Ammon's horn (tissue), 1 donor: Measurements from ENCODE around the gene CYTH3.
A peak's percentile ranks its signal among the peaks of the same experiment; 100 is the strongest.
"Not testable (repeated sequence)": the region's sequence is repeated elsewhere in the genome, so short reads cannot be mapped to it uniquely, and the experiment has no call there.

Source experiments
- DNase-seq: peaks from one replicate; pipeline ENCODE4 v3.0.0-alpha.2; 2016; ENCODE audit warnings: low spot score

CYTH3 gene

GRCh38 chr7:6193709-6194108 lies 78.7 kb downstream of the CYTH3 start:
- DNase-seq: no peak

DNA sequence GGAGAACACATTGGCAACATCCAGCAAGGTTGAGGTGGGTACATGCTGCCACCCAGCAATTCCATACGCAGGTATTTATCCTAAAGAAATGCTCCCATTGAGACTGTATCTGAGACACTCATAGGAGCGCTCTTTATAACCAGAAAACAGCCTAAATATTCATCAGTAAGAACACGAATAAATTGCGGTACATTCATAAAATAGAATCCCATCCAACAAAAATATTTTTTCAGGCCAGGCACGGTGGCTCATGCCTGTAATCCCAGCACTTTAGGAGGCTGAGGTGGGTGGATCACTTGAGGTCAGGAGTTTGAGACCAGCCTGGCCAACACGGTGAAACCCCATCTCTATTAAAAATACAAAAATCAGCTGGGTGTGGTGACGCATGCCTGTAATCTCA lies 81.9 kb downstream of the CYTH3 start:
- DNase-seq: not testable (repeated sequence)

DNA sequence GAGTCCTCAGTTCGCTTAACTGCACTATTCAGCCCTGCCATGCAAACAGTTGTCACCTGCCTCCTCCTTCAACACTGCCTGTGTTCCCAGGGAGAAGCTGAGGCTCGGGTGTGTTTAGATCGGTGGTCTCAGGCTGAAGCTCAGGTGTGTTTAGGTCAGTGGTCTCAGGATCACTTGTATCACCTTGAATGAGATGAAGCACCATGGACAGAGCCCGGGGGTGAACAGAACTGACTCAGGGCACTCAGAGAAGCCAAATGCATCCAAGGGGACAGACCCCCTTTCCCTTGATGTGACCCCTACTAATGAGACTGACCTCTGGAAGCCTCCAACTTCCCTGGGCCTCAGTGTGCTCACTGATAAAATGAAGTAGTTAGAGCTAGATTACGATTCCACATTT lies 84.0 kb downstream of the CYTH3 start:
- no peak for DNase-seq

DNA sequence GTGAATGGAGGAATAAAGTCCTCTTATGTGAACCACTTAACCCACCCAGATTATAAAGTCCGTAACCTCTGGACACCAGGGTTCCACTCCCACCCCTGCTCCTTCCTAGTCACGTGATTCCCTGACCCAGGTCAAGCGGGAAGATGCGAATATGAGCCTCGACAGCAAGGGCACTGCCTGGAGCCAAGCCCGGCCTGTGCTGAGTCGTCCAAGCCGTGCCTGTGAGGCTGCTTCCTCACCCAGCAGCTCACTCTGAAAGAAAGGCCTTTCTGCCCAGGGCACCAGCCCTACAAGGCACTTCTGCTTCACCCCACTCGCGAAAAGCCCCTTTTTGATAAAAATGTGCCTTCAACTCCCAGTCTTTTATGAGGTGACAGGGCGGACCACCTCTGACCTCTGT lies 85.8 kb downstream of the CYTH3 start:
- DNase-seq: no peak

GRCh38 chr7:6182993-6183392 lies 89.4 kb downstream of the CYTH3 start:
- DNase-seq: no peak

DNA sequence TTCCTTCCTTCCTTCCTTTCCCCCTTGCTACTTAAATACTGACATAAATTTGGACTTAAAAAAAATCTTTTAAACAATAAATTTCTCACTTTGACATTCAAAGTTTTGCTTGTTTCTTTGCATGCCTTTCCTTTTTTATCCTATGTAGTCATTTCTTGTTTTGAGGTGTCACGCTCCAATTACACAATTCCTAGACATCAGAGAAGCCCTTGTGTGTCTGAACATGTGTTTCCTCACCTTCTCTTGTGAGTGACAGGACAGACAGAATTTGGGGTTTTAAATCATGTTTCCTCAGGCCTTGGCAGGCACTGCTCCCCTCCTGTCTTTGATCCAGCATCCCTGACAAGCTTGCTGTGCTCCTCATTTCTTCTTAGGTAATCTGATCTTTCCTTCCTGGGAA lies 91.3 kb downstream of the CYTH3 start:
- no peak for DNase-seq

DNA sequence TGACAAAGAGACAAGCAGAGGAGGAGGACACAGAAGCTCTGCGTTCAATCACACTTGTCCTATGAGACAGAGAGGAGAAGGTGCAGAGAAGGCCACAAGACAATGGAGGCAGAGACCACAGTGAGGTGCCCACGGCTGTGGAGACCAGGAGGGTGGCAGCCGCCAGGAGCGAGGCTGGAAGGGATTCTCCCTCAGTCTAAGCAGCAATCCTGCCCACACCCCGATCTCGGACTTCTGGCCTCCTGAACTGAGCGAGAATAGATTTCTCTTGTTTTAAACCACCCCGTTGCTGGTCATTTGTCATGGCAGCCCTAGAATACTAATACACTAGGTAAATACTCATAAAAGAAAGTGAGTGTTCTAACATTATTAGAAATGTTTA lies 92.1 kb downstream of the CYTH3 start:
- DNase-seq: no peak

DNA sequence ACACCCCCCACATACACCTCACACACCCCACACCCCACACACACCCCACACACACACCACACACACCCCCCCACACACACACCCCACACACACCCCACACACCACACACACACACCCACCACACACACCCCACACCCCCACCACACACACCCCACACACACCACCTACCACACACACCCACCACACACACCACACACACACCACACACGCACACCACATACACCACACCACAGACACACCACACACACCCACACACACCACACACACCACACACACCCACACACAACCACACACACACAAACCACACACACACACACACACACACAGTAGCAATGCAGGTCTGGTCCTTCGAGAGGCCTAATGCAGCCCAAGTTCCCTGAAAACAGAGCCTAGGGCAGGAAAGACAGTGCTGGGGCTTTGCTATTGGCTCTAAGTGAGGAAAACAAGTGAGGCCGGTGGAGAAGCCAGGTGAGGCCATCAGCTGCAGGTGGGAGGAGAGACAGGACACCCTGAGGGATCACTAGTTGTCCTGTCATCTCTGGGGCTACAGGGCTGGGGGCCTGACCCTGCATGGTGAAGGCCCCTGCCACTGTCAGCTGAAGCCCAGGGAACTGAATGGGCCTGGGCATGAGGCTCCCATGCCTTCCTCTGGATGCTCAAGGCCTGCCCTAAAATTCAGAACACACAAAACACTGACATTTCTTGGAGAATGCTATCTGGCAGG lies 92.6 kb downstream of the CYTH3 start:
- no peak for DNase-seq

GRCh38 chr7:6178298-6179029 lies 94.0 kb downstream of the CYTH3 start:
- DNase-seq: no peak

DNA sequence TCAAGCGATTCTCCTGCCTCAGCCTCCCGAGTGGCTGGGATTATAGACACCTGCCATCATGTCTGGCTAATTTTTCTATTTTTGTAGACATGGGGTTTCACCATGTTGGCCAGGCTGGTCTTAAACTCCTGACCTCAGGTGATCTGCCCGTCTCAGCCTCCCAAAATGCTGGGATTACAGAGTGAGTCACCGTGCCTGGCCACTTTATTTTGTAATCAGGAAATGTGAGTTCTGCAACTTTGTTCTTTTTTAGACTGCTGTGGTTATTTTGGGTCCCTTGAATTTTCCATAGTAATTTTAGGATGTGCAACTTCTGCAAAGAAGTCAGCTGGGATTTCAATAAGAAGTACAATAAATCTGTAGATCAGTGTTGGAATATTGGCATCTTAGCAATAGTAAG lies 96.8 kb downstream of the CYTH3 start:
- DNase-seq: no peak

GRCh38 chr7:6172910-6173295 lies 99.5 kb downstream of the CYTH3 start:
- peak; percentile 61 for DNase-seq

- no peak for DNase-seq
These were observed 100.1 kb downstream of the CYTH3 start for GRCh38 chr7:6172224-6172909.

DNA sequence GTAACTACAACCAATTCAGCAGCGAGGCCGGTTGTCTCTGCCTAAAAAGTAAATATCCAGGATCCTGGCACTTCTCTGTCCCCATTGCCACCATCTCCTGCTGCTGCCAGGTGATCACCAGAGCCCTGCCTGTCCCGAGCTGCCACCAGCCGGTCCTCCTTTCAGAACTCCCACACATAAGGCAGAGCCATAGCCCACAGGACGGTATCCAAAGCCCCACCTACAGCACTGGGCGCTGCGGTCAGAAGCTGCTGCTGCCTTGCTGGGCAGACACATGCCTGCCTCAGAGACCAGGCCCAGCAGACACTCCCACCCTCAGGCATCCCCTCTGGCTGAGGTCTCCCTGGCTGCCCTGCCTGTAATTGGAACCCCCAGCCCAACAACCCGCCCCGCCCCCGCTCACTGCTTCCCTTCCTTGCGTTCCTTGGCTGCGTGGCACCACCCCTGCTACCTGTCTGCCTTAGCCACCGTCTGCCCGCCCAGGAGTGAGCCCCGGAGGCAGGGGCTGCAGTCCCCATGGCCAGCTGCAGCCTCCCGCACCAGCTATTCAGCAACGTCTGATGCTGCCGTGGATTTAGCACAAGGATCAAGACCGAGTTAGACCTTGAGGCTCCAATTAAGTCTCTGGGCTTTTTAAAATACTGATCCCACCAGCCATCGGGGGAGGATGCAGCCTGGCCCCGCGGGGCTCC lies 100.7 kb downstream of the CYTH3 start:
- DNase-seq: no peak

GRCh38 chr7:6170571-6171531 lies 101.6 kb downstream of the CYTH3 start:
- no peak for DNase-seq

GRCh38 chr7:6169805-6170520 lies 102.5 kb downstream of the CYTH3 start:
- no peak for DNase-seq

- DNase-seq: no peak
These were observed 104.0 kb downstream of the CYTH3 start for GRCh38 chr7:6168477-6168868.

- no peak for DNase-seq
These were observed 104.6 kb downstream of the CYTH3 start for GRCh38 chr7:6167587-6168476.

DNA sequence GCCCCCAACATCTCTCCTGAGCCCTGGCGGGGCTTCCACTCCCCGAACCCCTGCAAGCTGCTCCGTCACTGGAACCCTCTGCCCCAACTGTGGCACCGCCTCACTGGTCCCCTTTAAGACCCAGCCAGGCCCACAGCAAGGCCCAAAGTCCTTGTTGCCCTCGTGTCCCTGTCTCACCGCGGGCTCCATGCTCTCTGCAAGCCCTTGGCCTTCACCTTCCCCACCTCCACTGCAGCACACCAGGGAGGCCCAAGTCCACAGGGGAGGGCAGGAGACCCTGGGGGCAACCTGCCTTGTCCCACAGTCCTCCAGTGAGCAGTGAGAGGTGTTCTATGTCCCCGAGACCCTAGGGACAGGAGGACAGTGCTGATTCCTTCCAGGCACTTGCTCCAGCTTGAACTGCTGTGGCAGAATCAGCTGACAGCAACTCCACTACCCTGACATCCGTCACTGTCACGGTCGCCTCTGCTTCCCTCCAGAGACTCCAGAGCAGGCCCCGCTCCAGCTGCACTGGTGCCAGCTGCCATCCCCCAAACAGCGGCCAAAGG lies 105.3 kb downstream of the CYTH3 start:
- DNase-seq: no peak

DNA sequence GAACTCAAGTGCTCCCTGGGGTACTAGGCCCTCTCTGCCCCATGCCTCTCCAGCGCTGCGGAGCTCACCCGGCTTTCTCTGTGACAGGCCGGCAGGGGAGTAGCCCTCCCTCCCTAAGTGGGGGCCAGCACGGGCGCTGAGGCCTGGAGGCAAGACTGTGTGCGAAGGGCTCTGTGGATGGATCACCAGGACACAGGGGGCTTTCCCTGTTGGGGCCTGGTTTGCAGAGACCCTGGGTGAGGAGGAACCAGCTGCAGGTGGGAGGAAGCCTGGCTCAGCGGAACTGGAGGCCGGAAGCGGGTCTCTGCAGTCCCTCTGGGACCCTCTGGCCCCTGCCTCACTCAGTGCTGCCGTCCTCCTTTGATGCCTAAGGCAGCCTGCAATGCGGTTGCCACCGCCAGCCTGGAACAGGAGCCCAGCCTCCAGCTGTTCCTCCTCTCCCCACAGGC lies 106.0 kb downstream of the CYTH3 start:
- DNase-seq: no peak
